NT2/D1 (cell line): ENCODE measurements around the gene AFAP1L1.

Source experiments
- SUZ12 ChIP-seq: IDR thresholded peaks from 2 replicates; pipeline ENCODE4 v1.6.1; 2011; ENCODE audit not compliant: insufficient read length, insufficient read depth; ENCODE audit errors: extremely low read depth
- YY1 ChIP-seq: IDR thresholded peaks from 2 replicates; pipeline ENCODE4 v1.6.1; 2011; ENCODE audit not compliant: insufficient read length, insufficient read depth

- TF ChIP-seq SUZ12 (no peak), YY1 (no peak)
Measured at GRCh38 chr5:149338364-149338763, 66.7 kb downstream of the AFAP1L1 start.
